ACHN (cell line): Measurements from ENCODE around the gene CDK1.
"Not testable (repeated sequence)": the region's sequence is repeated elsewhere in the genome, so short reads cannot be mapped to it uniquely, and the experiment has no call there.

Source experiments
- DNase-seq: peaks from one replicate; pipeline ENCODE4 v3.0.0-alpha.2; 2015
- in situ Hi-C: cut with HindIII; loops from 2 replicates; pipeline ENCODE4 v1.10.0; 2017; ENCODE audit warnings: low sequenced_read_pairs, low pct_ligation_motif_present, low pct_unique_long_range_greater_than_20kb

Gene CDK1

GRCh38 chr10:60832136-60832535 is 53.9 kb downstream of the CDK1 start:
- DNase-seq, in situ Hi-C loops: not testable (repeated sequence)

- DNase-seq: no peak
- in situ Hi-C loops: no loop called here
These were observed 56.1 kb downstream of the CDK1 start for GRCh38 chr10:60834401-60834800.

GRCh38 chr10:60835049-60835448 is 56.8 kb downstream of the CDK1 start:
- in situ Hi-C loops: no loop called here
- DNase-seq: no peak

GRCh38 chr10:60841227-60841626 is 62.9 kb downstream of the CDK1 start:
- DNase-seq, in situ Hi-C loops: not testable (repeated sequence)

- no peak for DNase-seq
- in situ Hi-C loops: no loop called here
These were observed 64.4 kb downstream of the CDK1 start for GRCh38 chr10:60842694-60843093.
